CD8-positive, alpha-beta memory T cell (primary cell): ENCODE data around the gene PLEKHG3. TPM values are rescaled to one million over a fixed set of nuclear protein-coding genes. Genes with fewer than 3 reads are reported as not detected.

Experiments
- CTCF ChIA-PET: fragments of 350-600 bp; sonication (Branson Sonifier 250); formaldehyde crosslinking; loops from one replicate; lab custom pipeline; 2021; ENCODE audit warnings: antibody characterized with exemption; lab: Charles Lee
- POLR2A ChIA-PET: fragments of 350-600 bp; sonication (Branson Sonifier 250); formaldehyde crosslinking; loops from one replicate; lab custom pipeline; 2021; ENCODE audit warnings: antibody characterized with exemption; lab: Charles Lee
- DNase-seq, 5 donors: peaks; one replicate each; pipeline versions ENCODE4 v3.0.0 to v3.0.0-alpha.2; 2020 to 2022; ENCODE audit warnings: mixed read lengths in 1 of 5
- H3K27ac ChIP-seq: one replicate; pipeline ENCODE4 v1.7.0; 2013; ENCODE audit warnings: low read depth, mild to moderate bottlenecking, low read length, moderate library complexity
- H3K27me3 ChIP-seq: 2 replicates; pipeline ENCODE4 v1.7.0; 2013; ENCODE audit warnings: low read length, mild to moderate bottlenecking; ENCODE audit not compliant: insufficient read depth, poor library complexity, severe bottlenecking
- H3K36me3 ChIP-seq: 2 replicates; pipeline ENCODE4 v1.7.0; 2013; ENCODE audit warnings: mild to moderate bottlenecking, low read length, moderate library complexity; ENCODE audit not compliant: insufficient read depth
- H3K4me1 ChIP-seq: 2 replicates; pipeline ENCODE4 v1.7.0; 2013; ENCODE audit warnings: mild to moderate bottlenecking, low read length, moderate library complexity; ENCODE audit not compliant: insufficient read depth
- H3K4me3 ChIP-seq: 2 replicates; pipeline ENCODE4 v1.7.0; 2013; ENCODE audit warnings: mild to moderate bottlenecking, low read length
- H3K9me3 ChIP-seq: 2 replicates; pipeline ENCODE4 v1.7.0; 2013; ENCODE audit warnings: mild to moderate bottlenecking, low read length
- H3K27ac Mint-ChIP-seq, 8 donors: one replicate each; pipeline ENCODE4 v1.8.0; 2020 to 2021; ENCODE audit warnings: mixed read lengths in 8 of 8, mild to moderate bottlenecking in 6 of 8, inconsistent platforms in 3 of 8, moderate library complexity in 3 of 8
- H3K27me3 Mint-ChIP-seq, 2 donors: one replicate each; pipeline ENCODE4 v1.8.0; 2020 to 2021; ENCODE audit warnings: mixed read lengths in 2 of 2, mild to moderate bottlenecking in 1 of 2, moderate library complexity in 1 of 2
- H3K36me3 Mint-ChIP-seq, 3 donors: one replicate each; pipeline ENCODE4 v1.8.0; 2020 to 2021; ENCODE audit warnings: mixed read lengths in 3 of 3, inconsistent platforms in 1 of 3, mild to moderate bottlenecking in 1 of 3
- H3K4me1 Mint-ChIP-seq, 3 donors: one replicate each; pipeline ENCODE4 v1.8.0; 2020 to 2021; ENCODE audit warnings: mixed read lengths in 3 of 3, inconsistent platforms in 1 of 3, mild to moderate bottlenecking in 1 of 3
- H3K4me3 Mint-ChIP-seq, 7 donors: one replicate each; pipeline ENCODE4 v1.8.0; 2020 to 2021; ENCODE audit warnings: mixed read lengths in 7 of 7, mild to moderate bottlenecking in 6 of 7, moderate library complexity in 4 of 7, inconsistent platforms in 2 of 7
- H3K9me3 Mint-ChIP-seq, 5 donors: one replicate each; pipeline ENCODE4 v1.8.0; 2020 to 2022; ENCODE audit warnings: mixed read lengths in 5 of 5, mild to moderate bottlenecking in 3 of 5, moderate library complexity in 2 of 5, inconsistent platforms in 1 of 5
- polyA plus RNA-seq: library from polyadenylated mRNA; unstranded; fragments of 300-500 nt; fragmentation: Illumina TruSeq; gene quantifications from one replicate; pipeline ENCODE4 v1.2.3, GENCODE V29; 2021
- total RNA-seq, 2 experiments: library from RNA; stranded (reverse); gene quantifications; one replicate each; pipeline ENCODE4 v1.2.3, GENCODE V29; 2021

PLEKHG3 gene
- total and polyA plus RNA-seq, 3 experiments from 2014 or later: 4.9 to 61.1 (median 5.0) TPM

GRCh38 chr14:64733899-64734298 is 29.7 kb downstream of the PLEKHG3 start:
- ChIA-PET CTCF (interaction anchor here (0.7 kb wide), 1 partner anchor 16 kb away, joined by 3 read pairs; no protein-coding TSS in a partner anchor), POLR2A (no interaction called here)
- no peaks in the 10 kb centered on the region for H3K27me3 ChIP-seq
- Mint-ChIP-seq H3K36me3 (peaks cover 0 to 18% (median 4%) of the 10 kb centered on the region in 3 donors), H3K27ac (peak overlapping the region; percentile 0 to 89 (median 76)), H3K4me3 (peak overlapping the region in 5 of 7 donors; percentile 0 to 33 (median 19)), H3K4me1 (peaks cover 43 to 50% (median 48%) of the 10 kb centered on the region in 3 donors), H3K27me3 (no peaks in the 10 kb centered on the region), H3K9me3 (no peaks in the 10 kb centered on the region)
- DNase-seq: no peak
- no peak overlapping the region for H3K4me3 ChIP-seq
- H3K9me3 ChIP-seq: no peaks in the 10 kb centered on the region
- H3K27ac ChIP-seq: peak overlapping the region; percentile 13
- peaks cover 25% of the 10 kb centered on the region for H3K4me1 ChIP-seq
- H3K36me3 ChIP-seq: no peaks in the 10 kb centered on the region

- Mint-ChIP-seq H3K27me3 (no peaks in the 10 kb centered on the region), H3K4me1 (peaks cover 33 to 39% (median 37%) of the 10 kb centered on the region in 3 donors), H3K27ac (peak overlapping the region in 7 of 8 donors; percentile 50 to 96 (median 86)), H3K36me3 (peaks cover under 1 to 18% (median 4%) of the 10 kb centered on the region in 3 donors), H3K4me3 (peak overlapping the region in 4 of 7 donors; percentile 2 to 82 (median 46)), H3K9me3 (no peaks in the 10 kb centered on the region)
- H3K9me3 ChIP-seq: no peaks in the 10 kb centered on the region
- DNase-seq: peak in 1 of 5 donors; percentile 24
- POLR2A ChIA-PET: no interaction called here
- H3K27ac ChIP-seq: no peak overlapping the region
- H3K36me3 ChIP-seq: no peaks in the 10 kb centered on the region
- no peak overlapping the region for H3K4me3 ChIP-seq
- H3K4me1 ChIP-seq: peaks cover 14% of the 10 kb centered on the region
- H3K27me3 ChIP-seq: no peaks in the 10 kb centered on the region
- CTCF ChIA-PET: interaction anchor here (0.9 to 1.1 kb wide), 2 partner anchors 13 to 61 kb away, joined by 3 read pairs; no protein-coding TSS in a partner anchor
These were observed 30.8 kb downstream of the PLEKHG3 start for GRCh38 chr14:64734990-64735389.

- Mint-ChIP-seq H3K4me3 (no peak overlapping the region), H3K27ac (peak overlapping the region in 4 of 8 donors; percentile 38 to 85 (median 75)), H3K27me3 (peaks cover 0 to 2% of the 10 kb centered on the region in 2 donors), H3K36me3 (peaks cover 7 to 13% (median 10%) of the 10 kb centered on the region in 3 donors), H3K4me1 (peaks cover 24 to 30% (median 28%) of the 10 kb centered on the region in 3 donors), H3K9me3 (no peaks in the 10 kb centered on the region)
- CTCF ChIA-PET: interaction anchor here (0.7 kb wide), 1 partner anchor 22 kb away, joined by 3 read pairs; no protein-coding TSS in a partner anchor
- Histone ChIP-seq H3K36me3 (no peaks in the 10 kb centered on the region), H3K4me3 (no peak overlapping the region), H3K4me1 (peaks cover 8% of the 10 kb centered on the region), H3K27ac (no peak overlapping the region), H3K9me3 (no peaks in the 10 kb centered on the region), H3K27me3 (no peaks in the 10 kb centered on the region)
- POLR2A ChIA-PET: no interaction called here
- DNase-seq: peak in 1 of 5 donors; percentile 31
These were observed 32.3 kb downstream of the PLEKHG3 start for GRCh38 chr14:64736271-64737169.

GRCh38 chr14:64737391-64738280 is 33.4 kb downstream of the PLEKHG3 start:
- Mint-ChIP-seq H3K36me3 (peaks cover 6 to 15% (median 13%) of the 10 kb centered on the region in 3 donors), H3K9me3 (no peaks in the 10 kb centered on the region), H3K27ac (peak overlapping the region in 1 of 8 donors; percentile 36), H3K4me3 (no peak overlapping the region), H3K27me3 (peaks cover 0 to 2% of the 10 kb centered on the region in 2 donors), H3K4me1 (peaks cover 22 to 30% (median 27%) of the 10 kb centered on the region in 3 donors)
- H3K36me3 ChIP-seq: no peaks in the 10 kb centered on the region
- H3K27me3 ChIP-seq: no peaks in the 10 kb centered on the region
- H3K27ac ChIP-seq: no peak overlapping the region
- ChIA-PET POLR2A (no interaction called here), CTCF (no interaction called here)
- peaks cover 8% of the 10 kb centered on the region for H3K4me1 ChIP-seq
- no peaks in the 10 kb centered on the region for H3K9me3 ChIP-seq
- DNase-seq: peak in 1 of 5 donors; percentile 33
- H3K4me3 ChIP-seq: no peak overlapping the region

GRCh38 chr14:64738281-64738804 is 34.1 kb downstream of the PLEKHG3 start:
- no peak overlapping the region for H3K4me3 Mint-ChIP-seq
- peak overlapping the region in 1 of 8 donors; percentile 79 for H3K27ac Mint-ChIP-seq
- Histone ChIP-seq H3K9me3 (no peaks in the 10 kb centered on the region), H3K4me3 (no peak overlapping the region), H3K27me3 (no peaks in the 10 kb centered on the region), H3K4me1 (peaks cover 8% of the 10 kb centered on the region), H3K27ac (no peak overlapping the region), H3K36me3 (no peaks in the 10 kb centered on the region)
- no peaks in the 10 kb centered on the region for H3K9me3 Mint-ChIP-seq
- no peak for DNase-seq
- peaks cover 6 to 17% (median 13%) of the 10 kb centered on the region in 3 donors for H3K36me3 Mint-ChIP-seq
- ChIA-PET POLR2A (no interaction called here), CTCF (no interaction called here)
- H3K27me3 Mint-ChIP-seq: peaks cover 0 to 2% of the 10 kb centered on the region in 2 donors
- peaks cover 22 to 28% (median 26%) of the 10 kb centered on the region in 3 donors for H3K4me1 Mint-ChIP-seq

GRCh38 chr14:64741200-64741599 is 37.0 kb downstream of the PLEKHG3 start:
- Mint-ChIP-seq H3K4me1 (peaks cover 14 to 15% (median 14%) of the 10 kb centered on the region in 3 donors), H3K36me3 (peaks cover 8 to 20% (median 9%) of the 10 kb centered on the region in 3 donors), H3K27ac (peak overlapping the region in 1 of 8 donors; percentile 87), H3K9me3 (peaks cover 0 to 4% (median 0%) of the 10 kb centered on the region in 5 donors), H3K4me3 (no peak overlapping the region), H3K27me3 (peaks cover 0 to 2% of the 10 kb centered on the region in 2 donors)
- H3K27me3 ChIP-seq: no peaks in the 10 kb centered on the region
- H3K4me3 ChIP-seq: no peak overlapping the region
- ChIA-PET CTCF (no interaction called here), POLR2A (no interaction called here)
- H3K36me3 ChIP-seq: no peaks in the 10 kb centered on the region
- H3K9me3 ChIP-seq: no peaks in the 10 kb centered on the region
- no peak for DNase-seq
- no peak overlapping the region for H3K27ac ChIP-seq
- H3K4me1 ChIP-seq: peaks cover 13% of the 10 kb centered on the region

GRCh38 chr14:64741961-64742360 is 37.7 kb downstream of the PLEKHG3 start:
- no peaks in the 10 kb centered on the region for H3K36me3 ChIP-seq
- Mint-ChIP-seq H3K4me1 (peaks cover 18 to 22% (median 18%) of the 10 kb centered on the region in 3 donors), H3K9me3 (peaks cover 0 to 4% (median 0%) of the 10 kb centered on the region in 5 donors), H3K27me3 (peaks cover 0 to 2% of the 10 kb centered on the region in 2 donors), H3K36me3 (peaks cover 8 to 20% (median 9%) of the 10 kb centered on the region in 3 donors), H3K4me3 (no peak overlapping the region), H3K27ac (peak overlapping the region in 2 of 8 donors; percentile 43 to 50)
- no peaks in the 10 kb centered on the region for H3K9me3 ChIP-seq
- H3K4me3 ChIP-seq: no peak overlapping the region
- H3K27me3 ChIP-seq: no peaks in the 10 kb centered on the region
- H3K27ac ChIP-seq: no peak overlapping the region
- peaks cover 13% of the 10 kb centered on the region for H3K4me1 ChIP-seq
- CTCF ChIA-PET: no interaction called here
- DNase-seq: no peak
- POLR2A ChIA-PET: interaction anchor here (0.6 kb wide), 1 partner anchor 407 kb away, joined by 6 read pairs; no protein-coding TSS in a partner anchor
